ENCODE data around the gene CRABP2.

The CRABP2 gene

DNA sequence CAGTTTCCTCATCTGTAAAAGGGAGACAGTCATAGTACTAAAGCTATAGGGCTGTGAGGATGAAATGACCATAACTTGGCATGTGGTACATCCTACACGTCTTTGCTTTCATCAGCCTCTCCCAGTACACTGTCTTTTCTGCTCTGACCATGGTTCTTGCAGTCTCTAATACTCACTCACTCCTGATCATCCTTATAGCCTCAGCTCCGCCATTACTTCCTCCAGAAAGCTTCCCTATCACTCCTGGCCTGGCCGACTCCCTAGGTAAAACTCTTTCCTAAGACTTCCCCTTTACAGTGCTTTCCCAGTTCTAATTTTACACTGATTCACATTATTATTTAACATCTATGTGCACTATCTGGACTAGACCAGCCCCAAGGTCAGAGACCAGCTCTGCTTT is 40.5 kb upstream of the CRABP2 start:
- Histone ChIP-seq H3K9ac (ENCODE audit: low read length) (no peak overlapping the region), H4K20me1 (ENCODE audit: insufficient read depth, low read length) (no peaks in the 10 kb centered on the region), H2AFZ (ENCODE audit: low read length) (no peak overlapping the region), H3K9me2 (ENCODE audit: low read depth, low read length) (no peaks in the 10 kb centered on the region), H3K27me3 (ENCODE audit: insufficient read depth, low read length) (no peaks in the 10 kb centered on the region), H3K4me1 (ENCODE audit: insufficient read depth, low read length, severe bottlenecking) (peaks cover 52% of the 10 kb centered on the region), H3K4me2 (ENCODE audit: low read length) (no peak overlapping the region), H3K9me3 (ENCODE audit: low read length) (no peaks in the 10 kb centered on the region), H3K4me3 (ENCODE audit: low read depth, low read length, poor library complexity, severe bottlenecking) (no peak overlapping the region), H3F3A (ENCODE audit: insufficient read depth, low read length) (0 out of 2 replicates have a peak, but pooled peaks cover 9% of the 10 kb centered on the region), H3K27ac (ENCODE audit: low read depth, low read length, poor library complexity, severe bottlenecking) (peak overlapping the region; percentile 76), H3K36me3 (ENCODE audit: insufficient read depth, low read length) (peaks cover 56% of the 10 kb centered on the region), H3K79me2 (ENCODE audit: insufficient read depth, low read length) (peaks cover 50% of the 10 kb centered on the region)
- TF ChIP-seq EZH2 (IDR thresholded peaks at IDR 0.05; ENCODE audit: borderline replicate concordance, low read length), result no peak
- TF ChIP-seq, protein P1, sequence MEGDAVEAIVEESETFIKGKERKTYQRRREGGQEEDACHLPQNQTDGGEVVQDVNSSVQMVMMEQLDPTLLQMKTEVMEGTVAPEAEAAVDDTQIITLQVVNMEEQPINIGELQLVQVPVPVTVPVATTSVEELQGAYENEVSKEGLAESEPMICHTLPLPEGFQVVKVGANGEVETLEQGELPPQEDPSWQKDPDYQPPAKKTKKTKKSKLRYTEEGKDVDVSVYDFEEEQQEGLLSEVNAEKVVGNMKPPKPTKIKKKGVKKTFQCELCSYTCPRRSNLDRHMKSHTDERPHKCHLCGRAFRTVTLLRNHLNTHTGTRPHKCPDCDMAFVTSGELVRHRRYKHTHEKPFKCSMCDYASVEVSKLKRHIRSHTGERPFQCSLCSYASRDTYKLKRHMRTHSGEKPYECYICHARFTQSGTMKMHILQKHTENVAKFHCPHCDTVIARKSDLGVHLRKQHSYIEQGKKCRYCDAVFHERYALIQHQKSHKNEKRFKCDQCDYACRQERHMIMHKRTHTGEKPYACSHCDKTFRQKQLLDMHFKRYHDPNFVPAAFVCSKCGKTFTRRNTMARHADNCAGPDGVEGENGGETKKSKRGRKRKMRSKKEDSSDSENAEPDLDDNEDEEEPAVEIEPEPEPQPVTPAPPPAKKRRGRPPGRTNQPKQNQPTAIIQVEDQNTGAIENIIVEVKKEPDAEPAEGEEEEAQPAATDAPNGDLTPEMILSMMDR (IDR thresholded peaks at IDR 0.05; ENCODE audit: low read length), result no peak

DNA sequence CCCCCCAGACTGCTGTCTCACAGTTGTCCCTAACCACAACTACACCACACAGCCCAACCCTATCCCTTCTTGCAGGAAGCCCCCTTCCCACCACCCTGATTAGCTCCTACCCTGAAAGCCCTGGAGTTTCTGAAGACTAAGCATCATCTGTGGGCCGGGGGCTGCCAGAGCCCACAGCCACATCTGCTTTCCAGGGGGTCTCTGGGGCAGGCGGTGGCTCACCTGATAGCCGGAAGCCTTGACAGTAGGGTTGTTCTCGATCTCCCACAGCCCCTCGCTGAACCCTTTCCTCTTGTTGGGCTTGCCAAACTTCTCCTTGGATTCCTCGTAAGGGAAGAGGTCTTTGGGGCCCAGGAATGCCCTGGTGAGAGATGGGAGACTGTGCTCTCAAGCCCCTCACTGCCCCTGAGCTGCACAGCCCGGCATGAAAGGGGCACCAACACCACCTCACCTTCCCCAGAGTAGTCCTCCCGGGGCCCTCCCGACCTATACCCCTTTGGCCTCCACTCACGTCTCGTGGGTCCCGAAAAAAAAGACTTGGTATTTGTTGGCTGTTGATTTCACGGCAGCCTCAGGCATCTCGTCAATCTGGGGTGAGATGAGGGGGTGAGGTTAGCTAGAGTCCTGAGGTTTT is 39.5 kb upstream of the CRABP2 start:
- Histone ChIP-seq H3K36me3 (ENCODE audit: insufficient read depth, low read length) (peaks cover 61% of the 10 kb centered on the region), H3K9me3 (ENCODE audit: low read length) (no peaks in the 10 kb centered on the region), H3K4me2 (ENCODE audit: low read length) (no peak overlapping the region), H3K27me3 (ENCODE audit: insufficient read depth, low read length) (no peaks in the 10 kb centered on the region), H3K9me2 (ENCODE audit: low read depth, low read length) (no peaks in the 10 kb centered on the region), H3K9ac (ENCODE audit: low read length) (no peak overlapping the region), H3K27ac (ENCODE audit: low read depth, low read length, poor library complexity, severe bottlenecking) (no peak overlapping the region), H3K79me2 (ENCODE audit: insufficient read depth, low read length) (peaks cover 44% of the 10 kb centered on the region), H3K4me1 (ENCODE audit: insufficient read depth, low read length, severe bottlenecking) (peaks cover 54% of the 10 kb centered on the region), H4K20me1 (ENCODE audit: insufficient read depth, low read length) (no peaks in the 10 kb centered on the region), H3K4me3 (ENCODE audit: low read depth, low read length, poor library complexity, severe bottlenecking) (no peak overlapping the region), H2AFZ (ENCODE audit: low read length) (no peak overlapping the region), H3F3A (ENCODE audit: insufficient read depth, low read length) (0 out of 2 replicates have a peak, but pooled peaks cover 9% of the 10 kb centered on the region)
- no peak for TF ChIP-seq EZH2 (IDR thresholded peaks at IDR 0.05; ENCODE audit: borderline replicate concordance, low read length)
- TF ChIP-seq, protein P1 (IDR thresholded peaks at IDR 0.05; ENCODE audit: low read length), result no peak

DNA sequence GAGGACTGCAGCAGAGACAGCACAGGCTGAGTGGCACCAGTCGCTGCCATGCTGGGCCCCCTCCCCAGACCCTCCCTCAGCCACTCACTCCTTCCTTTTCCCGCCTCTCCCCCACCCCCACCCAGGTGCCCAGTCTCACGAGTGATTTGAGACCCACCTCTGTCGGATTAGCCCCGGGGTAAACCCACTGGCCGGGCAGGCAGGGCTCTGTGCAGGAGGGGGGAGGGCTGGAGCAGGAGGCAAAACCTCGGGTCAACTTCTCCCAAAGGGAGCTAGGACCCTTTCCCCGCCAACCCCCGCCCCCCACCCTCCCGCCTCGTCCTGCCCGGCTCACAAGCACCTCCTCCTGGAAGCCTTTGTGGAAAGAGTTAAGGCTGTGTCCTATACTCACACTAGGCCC is 39.0 kb upstream of the CRABP2 start:
- Histone ChIP-seq H4K20me1 (ENCODE audit: insufficient read depth, low read length) (no peaks in the 10 kb centered on the region), H3K27ac (ENCODE audit: low read depth, low read length, poor library complexity, severe bottlenecking) (no peak overlapping the region), H3K9ac (ENCODE audit: low read length) (no peak overlapping the region), H3K36me3 (ENCODE audit: insufficient read depth, low read length) (peaks cover 57% of the 10 kb centered on the region), H3K4me1 (ENCODE audit: insufficient read depth, low read length, severe bottlenecking) (peaks cover 54% of the 10 kb centered on the region), H3K27me3 (ENCODE audit: insufficient read depth, low read length) (no peaks in the 10 kb centered on the region), H3K4me3 (ENCODE audit: low read depth, low read length, poor library complexity, severe bottlenecking) (no peak overlapping the region), H3K9me2 (ENCODE audit: low read depth, low read length) (no peaks in the 10 kb centered on the region), H3F3A (ENCODE audit: insufficient read depth, low read length) (0 out of 2 replicates have a peak, but pooled peaks cover 9% of the 10 kb centered on the region), H2AFZ (ENCODE audit: low read length) (no peak overlapping the region), H3K4me2 (ENCODE audit: low read length) (no peak overlapping the region), H3K79me2 (ENCODE audit: insufficient read depth, low read length) (peaks cover 41% of the 10 kb centered on the region), H3K9me3 (ENCODE audit: low read length) (no peaks in the 10 kb centered on the region)
- TF ChIP-seq, protein P1 (IDR thresholded peaks at IDR 0.05; ENCODE audit: low read length), result no peak
- no peak for TF ChIP-seq EZH2 (IDR thresholded peaks at IDR 0.05; ENCODE audit: borderline replicate concordance, low read length)
